Omental fat pad (tissue), 4 donors: ENCODE data around the gene TUBB4A. TPM values are rescaled to one million over a fixed set of nuclear protein-coding genes. Genes with fewer than 3 reads are reported as not detected.
A peak's percentile ranks its signal among the peaks of the same experiment; 100 is the strongest.

Source experiments
- ATAC-seq: fragments of 150-250 bp; one replicate; pipeline ENCODE4 v1.9.1; 2016; ENCODE audit warnings: mild to moderate bottlenecking, moderate library complexity; ENCODE audit not compliant: low FRiP score
- DNase-seq: peaks from one replicate; pipeline ENCODE4 v3.0.0-alpha.2; 2019; ENCODE audit warnings: low spot score
- CTCF ChIP-seq, 3 donors: fragments of 450-650 bp; IDR thresholded peaks; one replicate each; pipeline ENCODE4 v1.5.1; 2016 to 2017; ENCODE audit warnings: antibody characterized with exemption in 3 of 3, mild to moderate bottlenecking in 3 of 3, moderate library complexity in 2 of 3
- total RNA-seq, 4 donors: library from RNA; depleted of rRNA; stranded (reverse); fragments of >200 nt; gene quantifications; one replicate each; pipeline ENCODE4 v1.1.0, GENCODE V29; 2016

Gene TUBB4A
- total RNA-seq, 4 donors from 2014 or later, result 2.2 to 2.8 (median 2.2) TPM; not detected in 1

GRCh38 chr19:6530386-6531162, 28.5 kb upstream of the TUBB4A start, which contains the start of gene TNFSF9:
Gene TNFSF9 (plus strand): TSS chr19:6531026. CDS start chr19:6531037, 11 bp downstream.
- TF ChIP-seq CTCF (IDR thresholded peaks at IDR 0.05), result no peak
- peak; percentile 93 for DNase-seq
- ATAC-seq, result peak; percentile 90

DNA sequence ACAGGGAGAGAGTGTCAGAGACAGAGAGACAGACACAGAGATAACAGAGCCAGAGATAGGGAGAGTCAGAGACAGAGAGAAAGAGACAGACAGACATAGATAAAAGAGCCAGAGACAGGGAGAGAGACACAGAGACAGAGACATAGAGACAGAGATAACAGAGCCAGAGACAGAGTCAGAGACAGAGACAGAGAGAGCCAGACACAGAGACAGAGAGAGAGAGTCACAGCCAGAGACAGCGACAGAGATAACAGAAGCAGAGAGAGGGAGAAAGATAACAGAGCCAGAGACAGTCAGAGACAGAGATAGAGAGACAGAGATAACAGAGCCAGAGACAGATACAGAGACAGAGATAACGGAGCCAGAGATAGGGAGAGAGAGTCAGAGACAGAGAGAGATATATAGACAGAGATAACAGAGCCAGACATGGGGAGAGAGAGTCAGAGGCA, 27.9 kb upstream of the TUBB4A start:
- DNase-seq (no peak), ATAC-seq (no peak)
- TF ChIP-seq CTCF (IDR thresholded peaks at IDR 0.05), result no peak

DNA sequence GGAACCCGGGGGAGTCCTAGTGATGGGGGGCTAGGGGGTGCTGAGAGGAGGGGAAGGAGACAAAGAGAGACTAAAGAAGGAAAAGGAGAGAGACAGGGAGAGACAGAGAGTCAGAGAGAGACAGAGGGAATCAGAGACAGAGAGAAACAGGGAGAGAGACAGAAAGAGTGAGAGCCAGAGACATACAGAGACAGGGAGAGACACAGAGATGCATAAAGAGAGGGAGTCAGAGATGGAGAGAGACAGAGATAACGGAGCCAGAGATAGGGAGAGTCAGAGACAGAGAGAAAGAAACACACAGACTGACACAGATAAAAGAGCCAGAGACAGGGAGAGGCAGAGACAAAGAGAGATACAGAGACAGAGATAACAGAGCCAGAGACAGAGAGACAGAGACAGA, 27.2 kb upstream of the TUBB4A start:
- ATAC-seq, result no peak
- no peak for TF ChIP-seq CTCF (IDR thresholded peaks at IDR 0.05)
- DNase-seq, result no peak

DNA sequence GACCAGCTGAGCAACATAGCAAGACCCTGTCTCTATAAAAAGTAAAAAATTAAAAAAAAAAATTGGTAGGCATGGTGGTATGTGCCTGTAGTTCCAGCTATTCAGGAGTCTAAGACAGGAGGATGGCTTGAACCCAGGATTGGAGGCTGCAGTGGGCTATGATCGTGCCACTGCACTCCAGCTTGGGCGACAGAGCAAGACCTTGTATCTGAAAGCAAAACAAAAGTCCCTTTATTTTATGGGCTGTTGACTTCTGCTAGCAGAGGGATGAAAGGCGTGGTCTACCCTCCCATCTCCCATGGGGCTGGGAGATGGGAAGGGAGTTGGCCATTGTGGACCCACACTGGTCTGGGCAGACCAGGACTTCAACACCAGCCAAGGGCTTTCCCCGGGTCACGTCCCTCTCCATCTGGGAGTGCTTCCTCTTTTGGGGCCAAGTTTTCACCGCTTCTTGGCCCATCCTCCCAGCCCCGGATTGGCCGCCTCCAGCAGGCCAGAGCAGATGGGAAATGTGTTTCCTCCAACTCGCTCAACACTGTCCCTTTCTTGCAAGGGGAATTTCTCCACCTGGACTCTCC, 26.5 kb upstream of the TUBB4A start:
- DNase-seq (no peak), ATAC-seq (no peak)
- no peak for TF ChIP-seq CTCF (IDR thresholded peaks at IDR 0.05)

DNA sequence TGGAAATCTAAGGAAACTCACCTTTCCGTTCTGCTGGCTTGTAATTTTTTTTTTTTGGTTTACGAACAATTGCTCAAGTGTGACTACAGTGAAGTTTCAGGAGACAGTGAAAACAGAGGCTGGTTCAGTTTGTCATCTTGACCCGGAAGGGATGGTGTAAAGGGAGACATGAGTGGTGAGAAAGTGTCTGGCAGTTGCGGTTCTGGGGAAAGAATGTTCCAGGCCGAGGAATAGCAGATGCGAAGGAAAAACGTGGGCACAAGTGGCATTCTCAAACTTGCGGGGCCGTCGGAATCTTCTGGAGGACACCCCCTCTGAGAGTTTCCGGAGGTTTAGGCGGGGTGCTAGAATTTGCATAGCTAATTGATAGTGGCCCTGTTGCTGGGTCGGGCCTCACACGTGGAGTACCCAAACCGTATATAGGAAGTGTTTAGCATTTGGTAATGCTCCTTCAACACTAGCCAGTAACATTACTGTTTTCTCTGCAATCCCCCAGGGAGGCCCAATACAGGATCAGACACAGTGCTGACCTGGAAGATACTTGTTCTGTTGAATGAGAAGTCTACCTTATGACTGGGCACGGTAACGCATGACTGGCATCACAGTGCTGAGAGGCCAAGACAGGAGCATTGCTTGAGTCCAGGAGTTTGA, 25.9 kb upstream of the TUBB4A start:
- no peak for DNase-seq
- TF ChIP-seq CTCF (IDR thresholded peaks at IDR 0.05), result no peak
- ATAC-seq, result no peak

DNA sequence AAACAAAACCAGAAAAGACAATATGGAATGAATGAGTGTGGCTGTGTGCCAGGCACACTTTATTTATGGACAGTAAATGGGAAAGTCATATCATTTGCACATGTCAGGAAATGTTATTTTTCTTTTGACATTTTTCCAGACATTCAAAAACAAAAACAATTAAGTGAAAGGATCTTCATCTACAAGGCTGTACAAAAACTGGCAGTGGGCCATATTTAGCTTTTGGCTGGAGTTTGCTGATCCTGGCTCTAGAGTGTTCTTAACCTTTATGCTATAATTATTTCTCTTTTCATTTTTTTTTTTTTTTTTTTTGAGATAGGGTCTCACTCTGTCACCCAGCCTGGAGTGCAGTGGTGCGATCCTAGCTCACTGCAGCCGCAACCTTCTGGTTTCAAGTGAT, 22.2 kb upstream of the TUBB4A start:
- no peak for ATAC-seq
- no peak for TF ChIP-seq CTCF (IDR thresholded peaks at IDR 0.05)
- DNase-seq, result no peak
